Measurements from ENCODE around the gene PCSK5.
"Not testable (repeated sequence)": the region's sequence is repeated elsewhere in the genome, so short reads cannot be mapped to it uniquely, and the experiment has no call there.

PCSK5 gene

GRCh38 chr9:76333964-76334363 lies 443.5 kb downstream of the PCSK5 start:
- DNase-seq, result no peak

- no peak for DNase-seq
Observed at GRCh38 chr9:76336027-76336426, 445.6 kb downstream of the PCSK5 start.

GRCh38 chr9:76338418-76338817 lies 447.9 kb downstream of the PCSK5 start:
- no peak for DNase-seq

DNA sequence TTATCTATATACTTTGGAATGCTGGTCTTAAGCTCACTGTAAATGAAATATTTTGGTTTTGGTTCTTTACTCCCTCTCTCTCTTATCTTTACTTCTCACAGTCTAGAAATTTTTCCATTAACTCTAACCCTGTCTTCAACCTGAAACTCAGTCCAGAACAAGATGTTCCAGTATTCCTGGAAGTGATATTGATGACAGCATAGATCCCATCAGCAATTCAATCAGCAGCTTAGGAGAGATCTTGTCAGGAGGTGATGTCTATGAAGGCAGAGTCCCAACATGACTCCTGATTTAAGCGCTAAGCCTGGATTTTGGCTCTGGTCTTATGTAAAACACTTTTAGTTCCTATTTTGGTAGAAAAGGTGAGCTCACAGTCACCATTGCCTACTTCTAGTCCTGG lies 451.1 kb downstream of the PCSK5 start:
- DNase-seq, result no peak

GRCh38 chr9:76342201-76342600 lies 451.7 kb downstream of the PCSK5 start:
- DNase-seq, result no peak

DNA sequence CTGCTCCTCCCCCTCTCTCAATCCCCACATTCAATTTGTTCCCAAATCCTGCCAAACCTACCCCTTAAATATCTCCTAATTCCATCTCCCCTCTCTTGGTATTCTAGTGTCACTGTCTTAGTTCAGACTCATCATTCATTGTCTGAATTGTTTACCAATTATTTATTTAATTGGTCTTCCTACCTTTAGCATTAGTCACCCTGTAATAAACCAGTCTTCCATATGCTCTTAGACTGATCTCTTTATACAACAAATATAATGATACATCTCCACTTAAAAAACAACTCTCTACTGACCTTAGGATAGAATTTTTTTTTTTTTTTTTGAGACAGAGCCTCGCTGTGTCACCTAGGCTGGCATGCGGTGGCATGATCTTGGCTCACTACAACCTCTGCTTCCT lies 452.4 kb downstream of the PCSK5 start:
- no peak for DNase-seq

DNA sequence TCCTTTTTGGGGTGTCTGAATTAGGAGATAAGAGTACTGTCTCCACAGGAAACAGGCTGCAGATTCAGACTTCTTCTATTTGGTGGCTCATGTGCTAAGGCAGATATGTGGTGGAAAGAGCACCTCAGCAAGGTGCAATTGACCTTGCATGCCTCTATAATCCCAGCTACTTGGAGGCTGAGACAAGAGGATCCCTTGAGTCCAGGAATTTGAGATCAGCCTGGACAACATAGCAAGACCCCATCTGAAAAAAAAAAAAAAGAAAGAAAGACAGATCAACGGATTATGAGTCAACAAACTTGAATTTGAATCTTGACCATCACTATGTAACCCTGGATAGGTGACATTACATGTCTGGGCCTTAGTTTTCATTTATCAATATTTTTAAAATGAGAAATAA lies 459.4 kb downstream of the PCSK5 start:
- no peak for DNase-seq

DNA sequence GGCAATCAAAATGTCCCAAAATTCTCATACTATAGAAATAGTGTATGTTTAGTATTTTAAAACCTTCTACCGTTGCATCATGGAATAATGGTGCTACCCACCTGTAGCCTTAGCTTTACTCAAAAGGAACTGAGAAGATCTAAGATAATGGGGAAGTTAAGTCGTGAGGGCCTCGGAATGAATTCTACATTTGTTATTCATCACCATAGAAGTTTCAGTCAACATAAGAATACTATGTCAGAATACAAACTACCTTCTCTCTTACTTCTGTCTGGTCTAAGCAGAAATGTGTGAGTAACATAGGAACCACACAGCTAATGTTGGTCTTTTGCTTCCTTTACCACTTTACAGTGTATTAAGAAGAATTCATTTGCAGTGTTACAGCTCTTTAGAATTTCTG lies 460.5 kb downstream of the PCSK5 start:
- DNase-seq, result no peak

DNA sequence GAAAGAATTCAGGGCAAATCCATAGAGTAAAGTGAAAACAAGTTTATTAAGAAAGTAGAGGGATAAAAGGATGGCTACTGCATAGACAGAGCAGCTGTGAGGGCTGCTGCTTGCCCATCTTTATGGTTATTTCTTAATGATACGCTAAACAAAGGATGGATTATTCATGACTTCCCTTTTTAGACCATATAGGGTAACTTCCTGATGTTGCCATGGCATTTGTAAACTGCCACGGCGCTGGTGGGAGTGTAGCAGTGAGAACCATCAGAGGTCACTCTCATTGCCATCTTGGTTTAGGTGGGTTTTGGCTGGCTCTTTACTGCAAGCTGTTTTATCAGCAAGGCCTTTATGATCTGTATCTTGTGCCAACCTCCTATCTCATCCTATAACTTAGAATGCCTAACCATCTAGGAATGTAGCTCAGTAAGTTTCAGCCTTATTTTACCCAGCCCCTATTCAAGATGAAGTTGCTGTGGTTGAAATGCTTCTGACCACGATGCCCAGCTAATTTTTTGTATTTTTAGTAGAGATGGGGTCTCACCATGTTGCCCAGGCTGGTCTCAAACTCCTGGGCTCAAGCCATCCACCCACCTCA lies 461.6 kb downstream of the PCSK5 start:
- DNase-seq, result no peak

DNA sequence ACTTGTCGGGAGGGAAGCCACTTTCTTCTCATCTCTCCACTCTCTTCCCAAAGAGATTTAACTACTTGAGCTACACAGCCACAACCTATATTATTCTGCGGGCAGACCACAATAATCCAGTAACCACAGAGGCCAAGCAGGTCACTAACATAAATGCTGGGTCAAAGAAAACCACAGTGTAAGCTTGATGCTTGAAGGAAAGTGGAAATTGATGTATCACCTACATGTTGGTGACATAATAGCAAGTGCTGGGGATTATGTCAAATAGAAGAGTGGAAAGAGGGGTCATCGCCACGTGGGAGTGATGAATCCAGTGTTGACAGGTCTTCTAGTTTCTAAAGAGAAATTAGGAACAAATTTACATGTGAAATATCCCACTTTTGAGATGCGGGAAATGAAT lies 462.8 kb downstream of the PCSK5 start:
- DNase-seq, result no peak

- no peak for DNase-seq
Observed at GRCh38 chr9:76354221-76354620, 463.7 kb downstream of the PCSK5 start.

GRCh38 chr9:76355886-76356285 lies 465.4 kb downstream of the PCSK5 start:
- no peak for DNase-seq

DNA sequence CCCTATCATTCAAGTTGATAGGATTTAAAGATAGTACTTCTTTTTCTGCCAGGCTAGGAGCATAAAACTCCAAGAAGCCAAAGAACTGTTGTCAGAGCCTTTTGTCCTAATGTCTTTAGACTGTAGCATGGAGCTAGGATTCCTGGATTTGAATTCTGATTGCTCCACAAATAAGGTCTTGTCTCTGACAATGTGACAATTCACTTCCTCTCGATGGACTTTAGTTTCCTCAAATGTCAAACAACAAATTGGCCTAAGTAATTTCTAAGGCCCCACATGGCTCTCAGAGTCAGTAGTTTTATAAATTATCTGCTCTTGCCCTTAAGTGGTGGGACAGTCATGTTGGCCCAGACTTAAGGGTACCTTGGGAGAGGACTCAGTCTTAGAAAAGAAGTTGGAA lies 467.1 kb downstream of the PCSK5 start:
- DNase-seq, result no peak

DNA sequence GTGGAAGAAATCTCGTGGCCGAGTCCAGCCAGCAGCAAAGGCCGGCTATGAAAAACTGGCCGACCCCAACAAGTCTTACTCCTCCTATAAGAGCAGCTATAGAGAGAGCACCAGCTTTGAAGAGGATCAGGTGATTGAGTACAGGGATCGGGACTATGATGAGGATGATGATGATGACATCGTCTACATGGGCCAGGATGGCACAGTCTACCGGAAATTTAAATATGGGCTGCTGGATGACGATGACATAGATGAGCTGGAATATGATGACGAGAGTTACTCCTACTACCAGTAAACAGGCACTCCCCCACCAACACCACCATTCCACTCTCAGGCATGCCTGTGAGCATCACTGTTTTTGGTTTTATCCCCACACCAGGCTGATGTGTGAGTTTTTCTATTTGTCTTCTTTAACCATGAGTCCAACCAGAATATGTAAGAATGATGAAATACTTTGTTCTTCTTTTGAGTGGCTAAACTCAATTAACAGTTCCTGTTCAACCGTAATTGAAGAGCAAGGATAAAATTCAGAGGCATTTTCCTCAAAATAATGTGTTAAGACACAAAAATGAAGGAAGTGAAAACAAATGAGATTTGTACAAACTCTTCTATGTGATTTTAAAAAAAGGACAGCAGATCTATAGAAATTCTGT lies 468.3 kb downstream of the PCSK5 start:
- DNase-seq, result no peak

GRCh38 chr9:76359365-76359764 lies 468.9 kb downstream of the PCSK5 start:
- DNase-seq, result no peak

DNA sequence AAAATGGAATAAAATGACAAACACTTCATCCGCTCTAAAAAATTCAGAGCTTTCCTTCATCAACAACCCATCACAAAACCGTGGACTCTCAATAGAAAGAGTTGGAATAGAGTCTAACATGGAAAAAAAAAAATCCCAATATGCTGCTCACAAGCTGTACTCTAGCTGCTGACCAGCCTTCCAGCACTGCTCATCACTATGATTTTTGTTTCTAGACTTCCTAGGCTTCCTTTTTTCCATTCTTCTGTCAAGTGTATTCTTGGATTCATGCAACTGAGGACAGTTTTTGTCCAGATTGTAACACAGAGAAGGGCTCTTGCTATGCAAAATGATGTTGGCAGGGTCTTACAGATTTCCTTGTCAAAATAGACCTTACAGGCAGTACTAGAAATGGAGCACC lies 469.3 kb downstream of the PCSK5 start:
- no peak for DNase-seq

DNA sequence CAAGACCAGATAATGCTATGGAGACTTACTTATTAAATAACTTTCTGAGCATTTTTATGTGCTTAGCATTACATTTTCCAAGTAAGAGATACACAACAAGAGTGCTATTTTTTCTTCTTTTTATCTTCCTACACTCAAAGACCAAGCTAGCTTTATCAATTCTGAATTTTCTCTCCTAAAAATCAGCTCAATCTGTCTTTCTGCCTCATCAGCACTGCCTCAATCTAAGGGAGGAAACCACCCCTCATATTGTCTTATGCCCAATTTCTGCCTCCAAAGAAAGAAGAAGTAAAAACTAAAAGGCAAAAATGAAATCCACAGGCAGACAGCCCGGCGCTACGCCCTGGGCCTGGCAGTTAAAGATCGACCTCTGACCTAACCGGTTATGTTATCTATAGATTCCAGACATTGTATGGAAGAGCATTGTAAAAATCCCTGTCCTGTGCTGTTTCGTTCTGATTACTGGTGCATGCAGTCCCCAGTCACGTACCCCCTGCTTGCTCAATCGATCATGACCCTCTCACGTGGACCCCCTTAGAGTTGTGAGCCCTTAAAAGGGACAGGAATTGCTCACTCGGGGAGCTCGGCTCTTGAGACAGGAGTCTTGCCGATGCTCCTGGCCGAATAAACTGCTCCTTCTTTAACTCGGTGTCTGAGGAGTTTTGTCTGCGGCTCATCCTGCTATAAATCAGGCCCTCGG lies 472.0 kb downstream of the PCSK5 start:
- DNase-seq, result not testable (repeated sequence)

GRCh38 chr9:76363032-76363395 lies 472.5 kb downstream of the PCSK5 start:
- no peak for DNase-seq

DNA sequence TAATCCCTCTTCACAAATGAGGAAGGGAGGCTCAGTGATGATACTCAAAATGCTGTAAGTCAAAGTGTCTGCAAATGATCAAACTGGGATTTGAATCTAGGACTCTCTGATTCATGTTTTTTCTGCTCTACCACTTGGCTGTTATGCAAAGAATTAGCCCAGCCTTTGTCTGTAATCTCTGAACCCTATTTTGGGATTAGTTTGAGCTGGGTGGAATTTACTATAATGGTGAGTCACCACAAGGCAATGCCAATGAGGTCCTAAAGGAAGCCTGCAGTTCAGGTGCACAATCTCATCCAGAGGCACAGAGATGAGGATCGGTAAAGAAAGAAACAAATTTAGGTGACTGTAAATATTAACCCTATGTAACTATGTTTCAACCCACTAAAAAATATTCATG lies 474.6 kb downstream of the PCSK5 start:
- DNase-seq, result no peak

DNA sequence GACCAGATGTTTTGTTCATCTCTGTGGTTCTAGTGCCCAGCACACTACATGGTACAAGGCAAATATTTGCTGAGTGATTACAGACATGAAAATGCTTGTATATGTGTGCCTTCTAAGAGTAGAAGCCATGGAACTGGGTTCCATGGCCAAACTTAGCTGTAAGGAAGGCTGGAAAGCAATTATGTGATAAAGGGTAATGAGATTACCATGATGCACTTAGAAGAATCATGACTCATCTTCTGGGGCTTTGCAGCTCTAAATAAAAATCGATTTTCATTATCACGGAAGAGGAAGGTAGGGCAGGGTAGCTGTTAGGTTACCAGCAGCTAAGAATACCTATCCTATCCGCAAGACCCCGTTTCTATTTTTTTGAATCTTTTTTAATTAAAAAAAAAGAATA lies 475.8 kb downstream of the PCSK5 start:
- DNase-seq, result no peak

DNA sequence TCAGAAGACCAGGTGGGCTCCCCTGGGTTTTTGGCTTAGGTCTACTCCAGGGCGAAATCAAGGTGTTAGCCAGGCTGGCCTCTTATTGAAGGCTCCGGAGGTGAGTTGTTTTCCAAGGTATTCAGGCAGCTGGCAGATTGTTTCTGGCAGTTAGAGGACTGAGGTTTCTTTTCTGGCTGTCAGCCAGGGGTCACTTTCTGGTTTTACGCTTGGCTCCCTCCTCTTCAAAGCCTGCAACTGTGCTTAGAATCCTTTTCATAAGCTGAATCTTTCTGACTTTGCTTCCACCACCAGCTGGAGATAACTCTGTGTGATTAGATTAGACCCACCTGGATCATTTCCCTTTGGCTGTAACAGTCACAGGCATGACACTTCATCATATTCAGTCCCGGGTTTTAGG lies 479.1 kb downstream of the PCSK5 start:
- no peak for DNase-seq

DNA sequence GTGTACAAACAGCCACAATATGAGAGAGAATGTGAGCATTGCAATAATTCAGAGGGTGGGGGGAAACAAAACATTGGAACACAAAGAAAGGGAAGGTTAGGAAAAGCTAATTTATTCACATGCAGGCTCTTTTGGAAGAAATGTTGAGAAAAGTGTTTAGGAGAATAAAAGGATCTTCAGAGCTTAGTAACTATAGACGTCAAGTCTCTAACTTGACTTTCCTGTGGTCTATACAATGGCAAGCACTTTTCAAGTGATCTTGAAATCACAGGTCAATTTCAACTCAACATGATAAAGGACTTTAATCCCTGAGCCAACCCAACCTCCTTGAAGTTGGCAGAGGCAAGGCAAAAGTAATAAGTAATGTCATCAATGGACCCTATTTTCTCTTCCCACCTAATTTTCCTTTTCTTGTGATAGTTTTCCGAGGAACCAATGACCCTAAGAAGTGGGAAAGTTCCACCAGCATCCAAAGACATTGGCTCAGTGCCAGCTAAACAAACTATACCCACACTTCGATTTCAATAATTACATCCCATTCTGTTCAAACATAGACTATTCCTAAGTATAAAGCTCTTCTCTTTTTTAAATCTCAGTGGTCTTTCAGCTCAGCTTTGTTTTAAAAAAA lies 480.0 kb downstream of the PCSK5 start:
- no peak for DNase-seq

DNA sequence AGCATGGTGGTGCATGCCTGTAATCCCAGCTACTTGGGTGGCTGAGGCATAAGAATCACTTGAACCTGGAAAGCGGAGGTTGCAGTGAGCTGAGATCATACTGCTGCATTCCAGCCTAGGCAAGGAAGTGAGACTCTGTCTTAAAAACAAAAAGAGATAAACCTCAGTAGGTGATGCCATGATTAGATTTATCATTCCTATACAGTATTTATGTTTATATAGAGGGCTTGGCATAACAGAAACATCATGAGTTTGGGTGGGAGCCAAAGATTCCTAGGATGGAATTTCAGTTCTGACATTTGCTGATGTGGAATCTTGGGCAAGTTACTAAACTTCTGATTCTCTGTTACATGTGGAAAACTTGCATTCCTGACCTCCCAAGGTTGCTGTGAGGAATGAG lies 481.4 kb downstream of the PCSK5 start:
- no peak for DNase-seq

DNA sequence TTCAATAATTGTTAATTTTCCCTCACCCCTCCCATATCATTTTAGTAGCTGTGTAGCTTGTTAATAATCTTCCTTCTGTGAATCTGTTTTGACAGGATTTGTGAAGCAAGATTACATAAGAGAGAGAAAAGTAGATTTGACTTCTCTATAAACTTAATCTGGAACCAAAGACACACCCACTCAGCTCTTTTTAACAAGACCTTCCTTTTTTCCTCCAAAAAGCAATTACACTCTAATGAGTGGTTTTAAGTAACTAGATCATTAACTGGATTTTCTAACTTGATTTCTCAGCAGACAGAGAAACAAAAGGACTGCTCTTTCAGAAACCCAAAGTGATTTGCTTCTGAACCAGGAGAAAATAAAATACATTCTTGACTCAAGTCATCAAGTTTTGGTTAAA lies 481.9 kb downstream of the PCSK5 start:
- no peak for DNase-seq
